NCI-H2081 treated with DMSO at 0.1 percent for 48 hours (cell line): Measurements from ENCODE around the gene VTI1B.
"Not testable (repeated sequence)": the region's sequence is repeated elsewhere in the genome, so short reads cannot be mapped to it uniquely, and the experiment has no call there.

ENCODE experiments used
- DNase-seq: peaks from one replicate; lab custom pipeline; 2025; lab: John Stamatoyannopoulos, UW

The VTI1B gene

DNA sequence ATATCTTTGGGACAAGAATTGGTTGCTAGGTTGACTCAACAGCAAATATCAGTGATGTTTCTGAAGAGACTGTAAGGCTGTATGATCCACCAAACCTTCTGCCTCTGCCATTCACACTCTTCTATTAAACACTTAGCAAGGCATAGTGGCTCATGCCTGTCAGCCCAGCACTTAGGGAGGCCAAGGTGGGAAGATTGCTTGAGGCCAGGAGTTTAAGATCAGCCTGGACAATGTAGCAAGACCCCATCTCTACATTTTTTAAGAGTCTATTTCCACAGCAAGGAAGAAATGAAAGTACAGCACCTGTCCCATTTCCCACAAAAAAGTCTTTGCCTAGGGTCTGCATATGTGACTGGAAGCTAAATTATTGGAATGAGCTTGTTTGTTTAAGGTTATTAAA is 46.9 kb downstream of the VTI1B start:
- DNase-seq = no peak

DNA sequence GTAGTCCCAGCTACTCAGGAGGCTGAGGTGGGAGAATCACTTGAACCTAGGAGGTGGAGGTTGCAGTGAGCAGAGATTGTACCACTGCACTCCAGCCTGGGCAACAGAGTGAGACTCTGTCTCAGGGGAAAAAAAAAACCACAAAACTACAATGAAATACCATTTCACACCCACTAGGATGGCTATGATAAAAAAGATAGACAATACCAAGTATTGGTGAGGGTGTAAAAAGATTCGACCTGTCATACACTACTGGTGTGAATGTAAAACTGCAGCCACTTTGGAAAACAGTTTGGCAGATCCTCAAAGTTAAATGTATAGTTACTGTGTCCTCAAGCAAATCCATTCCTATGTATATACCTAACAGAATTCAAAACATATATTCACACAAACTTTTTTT is 48.3 kb downstream of the VTI1B start:
- not testable (repeated sequence) for DNase-seq

DNA sequence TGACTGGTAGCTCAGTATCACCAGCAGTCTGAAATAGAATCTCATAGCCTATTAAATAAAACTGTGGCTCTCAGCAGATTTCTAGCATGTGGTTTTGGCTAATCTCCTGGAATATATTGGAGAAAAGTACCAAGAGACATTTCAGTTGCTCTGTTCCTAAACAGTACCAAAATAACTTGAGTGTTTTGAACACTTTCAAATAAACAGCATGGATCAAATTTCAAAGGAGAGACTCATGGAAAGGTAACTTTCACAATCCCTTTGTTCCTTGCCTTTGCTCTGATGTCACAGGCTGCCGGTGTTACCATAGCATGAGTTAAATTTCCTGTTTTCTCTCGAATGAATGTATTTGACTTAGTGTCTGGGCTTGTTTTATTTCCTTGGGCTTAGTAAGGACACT is 51.3 kb downstream of the VTI1B start:
- no peak for DNase-seq

DNA sequence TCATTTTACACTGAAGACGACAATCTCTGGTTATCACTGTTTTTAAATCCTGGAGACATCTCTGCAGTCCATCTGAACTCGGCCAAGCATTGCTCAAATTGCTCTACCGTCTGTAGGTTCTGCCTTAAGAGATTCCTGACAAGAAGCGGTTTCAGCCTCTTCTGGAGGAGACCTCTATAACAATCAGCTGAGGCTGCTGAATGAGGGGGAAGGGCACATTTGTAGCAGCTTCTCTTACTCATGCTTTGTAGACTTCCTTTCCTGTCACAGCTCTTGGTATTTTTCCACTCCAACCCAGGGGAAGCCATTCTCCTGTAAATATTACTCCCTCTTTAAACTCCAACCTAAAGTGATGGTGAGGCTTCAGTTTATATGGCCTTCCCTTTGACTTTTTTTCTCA is 51.8 kb downstream of the VTI1B start:
- no peak for DNase-seq

DNA sequence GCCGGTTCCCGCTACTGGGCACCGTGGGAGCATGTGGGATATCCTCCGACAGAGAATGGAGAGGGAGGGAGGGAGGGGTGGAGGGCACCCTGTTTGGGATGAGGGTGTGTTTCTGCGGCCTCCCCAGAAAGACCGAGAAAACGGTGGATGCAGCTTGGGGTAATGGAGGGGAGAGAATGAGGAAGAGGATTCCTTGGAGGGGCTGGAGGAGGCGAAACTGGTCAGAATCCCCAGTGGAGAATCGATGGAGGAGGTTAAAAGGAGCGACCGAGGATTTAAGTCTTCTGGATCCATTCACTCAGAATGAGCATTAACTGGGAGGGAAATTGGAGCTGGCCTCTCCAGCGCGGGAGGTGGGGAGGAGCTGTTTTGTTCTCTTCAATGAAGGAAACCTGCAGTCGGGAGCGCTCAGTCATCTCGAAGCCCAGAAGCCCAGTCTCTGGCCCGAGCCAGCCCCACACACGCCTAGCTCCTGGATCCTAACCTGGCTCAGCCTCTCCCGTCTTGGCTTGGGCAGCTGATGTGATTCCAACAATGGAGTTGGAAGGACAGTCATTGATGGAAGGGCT is 54.1 kb downstream of the VTI1B start:
- DNase-seq = no peak

DNA sequence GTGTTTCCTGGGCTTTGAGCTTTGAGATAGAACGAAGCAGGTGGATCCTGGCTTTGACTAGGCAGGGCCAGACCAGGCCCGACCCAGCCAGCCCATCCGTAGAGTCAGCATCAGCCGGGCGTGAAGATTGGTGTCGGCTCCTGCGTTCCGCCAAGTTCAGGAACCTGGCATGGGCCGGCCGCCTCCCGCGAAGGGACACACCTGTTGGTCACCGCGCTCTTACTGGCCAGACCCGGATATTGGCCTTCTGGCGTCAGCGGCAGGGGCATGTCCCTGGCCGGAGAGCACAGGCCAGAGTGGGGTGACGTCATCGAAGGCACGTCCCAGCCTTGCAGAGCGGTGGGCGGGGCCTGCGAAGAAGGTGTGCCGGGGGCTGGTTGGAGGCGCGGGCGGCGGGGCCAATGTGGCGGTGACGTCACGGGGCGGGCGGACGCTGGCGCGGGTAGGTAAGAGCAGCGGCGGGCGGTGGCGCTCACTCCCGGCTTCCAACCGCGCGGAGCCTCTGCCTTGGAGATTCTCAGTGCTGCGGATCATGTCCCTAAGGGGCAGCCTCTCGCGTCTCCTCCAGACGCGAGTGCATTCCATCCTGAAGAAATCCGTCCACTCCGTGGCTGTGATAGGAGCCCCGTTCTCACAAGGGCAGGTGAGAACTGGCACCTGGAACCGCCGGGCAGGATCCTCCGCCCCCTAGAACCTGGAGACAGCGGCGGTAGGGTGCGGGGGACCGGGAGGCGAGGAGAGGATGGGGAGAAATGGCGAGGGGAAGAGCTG is 54.8 kb downstream of the VTI1B start, which contains the start of gene ARG2:
Gene ARG2 (plus strand): TSS at position 475 of the 771 bp plus-strand sequence. CDS start 58 bp downstream, at position 533.
- peak; percentile 69 for DNase-seq

DNA sequence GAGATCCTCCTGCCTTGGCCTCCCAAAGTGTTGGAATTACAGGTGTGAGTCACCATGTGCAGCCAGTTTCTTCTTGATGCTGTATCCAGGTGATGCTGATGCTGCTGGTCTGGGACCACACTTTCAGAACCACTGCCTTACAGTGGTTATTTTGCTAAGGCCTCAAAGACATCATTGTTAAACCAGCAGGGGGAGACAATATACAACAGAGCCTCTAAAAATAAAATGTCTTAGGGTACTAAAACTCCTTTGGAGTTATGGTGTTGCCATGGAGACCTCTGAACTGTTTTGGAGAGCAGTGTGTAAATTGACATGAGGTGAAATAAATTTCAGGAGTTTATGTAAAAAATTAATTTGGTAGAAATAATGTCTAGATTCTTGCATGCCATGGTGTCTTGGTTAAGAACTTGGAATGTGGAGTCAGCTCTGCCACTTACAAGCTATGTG is 55.8 kb downstream of the VTI1B start:
- no peak for DNase-seq

DNA sequence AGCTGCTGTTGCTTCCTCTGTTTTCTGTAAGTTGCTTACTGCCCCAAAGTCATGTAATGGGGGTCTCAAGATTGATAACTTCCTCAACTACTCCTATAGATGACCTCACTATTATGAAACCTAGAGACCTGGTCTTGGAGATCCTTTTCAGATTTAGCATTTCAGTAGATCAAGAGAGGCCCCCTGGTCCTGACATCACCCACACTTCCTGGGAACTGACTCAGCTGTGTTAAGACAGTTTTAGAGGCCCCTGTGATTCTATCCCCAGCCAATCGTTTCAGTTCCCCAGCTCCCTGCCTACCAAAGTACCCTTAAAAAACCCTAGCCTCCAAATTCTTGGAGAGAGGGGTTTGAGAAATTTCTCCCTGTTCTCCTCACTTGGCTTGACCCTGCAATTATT is 63.9 kb downstream of the VTI1B start:
- no peak for DNase-seq

DNA sequence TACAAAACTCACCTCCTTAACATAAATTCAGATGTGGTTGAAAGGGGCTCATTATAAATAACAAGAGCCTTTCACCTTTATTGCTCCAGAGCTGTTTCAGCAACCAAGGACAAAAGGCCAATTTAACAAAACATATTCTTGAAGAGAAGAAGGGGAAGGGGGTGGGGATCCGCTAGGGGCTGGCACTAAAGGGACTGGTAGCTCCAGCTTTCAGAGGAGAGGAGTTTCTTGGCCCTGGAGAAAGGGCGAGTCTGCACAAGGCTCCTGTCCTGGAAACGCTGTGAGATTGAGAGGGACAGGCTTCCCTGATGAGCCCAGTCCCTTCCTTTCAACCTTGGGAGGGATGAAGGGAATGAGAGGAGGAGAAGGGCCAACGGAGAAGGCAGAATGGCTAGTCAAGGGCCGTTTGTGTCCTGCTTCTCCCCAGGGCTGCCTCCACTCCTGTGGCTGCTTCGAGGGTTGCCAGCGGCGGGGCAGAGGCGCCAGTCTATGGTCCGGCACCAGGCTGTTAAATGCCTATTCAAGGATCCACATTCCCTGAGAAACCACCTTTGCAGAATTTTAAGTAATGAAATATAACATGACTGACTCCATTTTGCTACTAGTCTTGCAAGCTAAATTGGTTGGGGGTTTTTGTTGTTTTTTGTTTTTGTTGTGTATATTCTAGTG is 64.7 kb downstream of the VTI1B start:
- no peak for DNase-seq

DNA sequence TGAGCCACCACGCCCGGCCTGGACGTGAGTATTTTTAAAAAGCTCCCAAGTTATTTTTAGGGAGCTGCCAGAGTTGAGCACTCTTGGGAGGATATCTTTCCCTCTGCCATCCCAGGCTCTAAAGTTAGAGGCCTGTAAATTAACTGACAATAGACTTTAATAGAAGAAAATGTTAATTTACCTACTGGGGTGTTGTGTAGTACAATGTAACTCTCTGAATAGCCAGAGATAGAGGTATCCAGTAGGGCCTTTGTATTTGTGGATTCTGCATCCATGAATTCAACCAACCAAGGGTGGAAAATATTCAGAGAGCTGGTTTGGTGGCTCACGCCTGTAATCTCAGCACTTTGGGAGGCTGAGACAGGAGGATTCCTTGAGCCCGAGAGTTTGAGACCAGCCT is 66.8 kb downstream of the VTI1B start:
- no peak for DNase-seq

DNA sequence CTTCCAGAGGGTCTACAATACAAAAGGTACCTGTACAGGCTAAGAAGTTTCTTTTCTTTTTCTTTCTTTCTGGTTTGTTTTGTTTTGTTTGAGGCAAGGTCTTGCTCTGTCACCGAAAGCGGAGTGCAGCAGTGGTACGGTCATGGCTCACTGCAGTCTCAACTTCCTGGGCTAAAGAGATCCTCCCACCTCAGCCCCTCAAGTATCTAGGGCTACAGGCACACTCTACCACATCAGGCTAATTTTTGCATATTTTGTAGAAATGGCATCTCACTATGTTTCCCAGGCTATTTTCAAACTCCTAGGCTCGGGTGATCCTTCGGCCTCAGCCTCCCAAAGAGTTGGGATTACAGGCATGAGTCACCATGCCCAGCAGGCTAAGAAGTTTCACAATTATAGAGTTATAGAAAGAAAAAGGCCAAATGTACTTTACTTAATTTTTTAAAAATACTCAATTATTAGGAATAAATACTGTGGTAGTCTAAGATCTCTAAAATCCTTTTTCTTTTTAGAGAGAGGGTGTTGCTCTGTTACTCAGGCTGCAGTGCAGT is 71.4 kb downstream of the VTI1B start:
- DNase-seq = no peak

DNA sequence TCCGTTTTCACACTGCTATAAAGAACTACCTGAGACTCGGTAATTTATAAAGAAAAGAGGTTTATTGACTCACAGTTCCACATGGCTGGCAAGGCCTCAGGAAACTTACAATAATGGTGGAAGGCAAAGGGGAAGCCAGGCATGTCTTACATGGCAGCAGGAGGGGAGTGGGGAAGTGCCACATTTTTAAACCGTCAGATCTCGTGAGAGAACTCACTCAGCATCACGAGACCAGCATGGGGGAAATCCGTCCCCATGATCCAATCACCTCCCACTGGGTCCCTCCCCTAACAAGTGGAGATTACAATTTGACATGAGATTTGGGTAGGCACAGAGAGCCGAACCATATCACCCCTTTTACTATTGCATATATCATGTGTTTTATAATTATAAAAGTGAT is 72.4 kb downstream of the VTI1B start:
- DNase-seq = no peak

DNA sequence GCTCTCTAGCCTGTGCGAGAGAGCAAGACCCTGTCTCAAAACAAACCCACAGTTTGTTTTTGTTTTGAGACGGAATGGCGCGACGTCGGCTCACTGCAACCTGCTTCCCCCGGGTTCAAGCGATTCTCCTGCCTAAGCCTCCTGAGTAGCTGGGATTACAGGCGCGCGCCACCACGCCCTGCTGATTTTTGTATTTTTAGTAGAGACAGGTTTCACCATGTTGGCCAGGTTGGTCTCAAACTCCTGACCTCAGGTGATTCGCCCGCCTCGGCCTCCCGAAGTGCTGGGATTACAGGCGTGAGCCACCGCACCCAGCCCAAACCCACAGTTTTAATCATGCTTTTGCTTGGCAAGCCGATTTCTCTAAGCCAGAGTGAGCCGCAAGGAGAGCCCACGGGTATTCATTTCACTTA is 73.9 kb downstream of the VTI1B start:
- DNase-seq = not testable (repeated sequence)

DNA sequence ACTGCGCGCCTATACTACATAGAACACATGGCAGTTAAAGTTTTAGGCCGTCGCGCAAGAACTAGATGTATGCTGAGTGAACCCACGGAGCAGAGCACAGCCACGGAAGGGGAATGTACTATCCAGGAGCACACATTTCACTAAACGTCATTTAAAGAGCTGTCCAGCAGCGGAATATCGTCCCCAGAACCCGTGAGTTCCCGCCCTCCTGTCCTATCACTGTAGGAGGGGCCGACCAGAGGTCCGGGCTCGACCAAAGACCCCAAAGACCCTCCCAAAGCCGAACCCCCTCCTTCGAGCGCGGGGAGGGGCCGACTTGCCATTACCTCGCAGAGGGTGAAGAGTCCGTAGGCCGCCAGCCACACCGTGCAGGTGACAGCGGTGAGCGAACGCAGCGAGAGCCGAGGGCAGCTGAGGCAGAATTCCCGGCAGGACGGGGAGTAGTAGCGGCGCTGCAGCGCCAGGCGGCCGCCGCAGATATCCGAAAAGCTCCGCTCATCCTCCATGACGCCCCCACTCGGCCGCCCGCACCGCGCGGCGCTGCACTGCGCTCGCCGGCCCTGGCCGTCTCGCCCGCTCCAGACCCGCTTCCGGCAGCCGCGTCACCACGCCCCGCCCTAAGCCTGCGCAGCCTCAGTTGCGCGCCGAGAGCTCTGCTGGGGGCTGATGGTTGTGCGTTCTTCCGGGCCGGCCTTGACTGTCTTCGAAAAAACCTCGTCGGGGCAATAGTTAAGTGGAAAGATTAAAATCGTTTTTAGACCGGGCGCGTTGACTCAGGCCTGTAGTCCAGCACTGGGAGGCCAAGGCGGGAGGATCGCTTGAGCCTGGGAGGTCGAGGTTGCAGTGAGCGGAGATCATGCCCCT is 74.5 kb downstream of the VTI1B start, which contains the start of gene PIGH:
Gene PIGH (minus strand): TSS at position 571 of the 864 bp plus-strand sequence. CDS start 65 bp downstream, at position 506.
- peak; percentile 44 for DNase-seq
